SU-DHL-6 (cell line): ENCODE data around the gene TXNRD1.

Experiments used
- EZH2phosphoT487 ChIP-seq: fragments of 200-600 bp; sonication (generic), shearing (Covaris generic); conservative IDR thresholded peaks from 2 replicates; pipeline ENCODE4 v1.6.1; 2018; ENCODE audit warnings: mild to moderate bottlenecking, antibody characterized with exemption, low read length, moderate library complexity, mixed read lengths
- TF ChIP-seq, protein P1 (sequence below): fragments of 200-600 bp; sonication (generic); IDR thresholded peaks from one replicate; pipeline ENCODE4 v1.5.1; 2017; ENCODE audit warnings: antibody characterized with exemption, mild to moderate bottlenecking, low read length, moderate library complexity; ENCODE audit not compliant: insufficient read depth, poor library complexity, severe bottlenecking

DNA sequence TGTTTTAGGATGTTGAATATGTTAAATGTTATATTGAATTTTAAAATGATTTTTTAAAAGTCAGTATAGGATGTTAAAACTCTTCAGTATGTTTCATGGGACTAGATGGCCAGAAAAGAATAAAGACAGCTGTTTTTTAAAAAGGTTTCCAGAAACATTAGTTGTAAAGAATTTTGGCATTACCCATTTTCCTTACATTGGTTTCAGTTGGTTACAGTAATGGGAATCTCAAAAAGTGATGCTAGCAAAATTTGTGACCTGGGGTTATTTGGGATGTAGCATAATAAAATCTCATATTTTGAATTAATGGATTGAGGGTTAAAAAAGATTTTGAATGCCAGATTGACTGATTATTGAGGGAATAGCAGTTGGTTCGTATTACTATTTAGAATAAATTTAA is 113.2 kb downstream of the TXNRD1 start:
- TF ChIP-seq, protein P1, sequence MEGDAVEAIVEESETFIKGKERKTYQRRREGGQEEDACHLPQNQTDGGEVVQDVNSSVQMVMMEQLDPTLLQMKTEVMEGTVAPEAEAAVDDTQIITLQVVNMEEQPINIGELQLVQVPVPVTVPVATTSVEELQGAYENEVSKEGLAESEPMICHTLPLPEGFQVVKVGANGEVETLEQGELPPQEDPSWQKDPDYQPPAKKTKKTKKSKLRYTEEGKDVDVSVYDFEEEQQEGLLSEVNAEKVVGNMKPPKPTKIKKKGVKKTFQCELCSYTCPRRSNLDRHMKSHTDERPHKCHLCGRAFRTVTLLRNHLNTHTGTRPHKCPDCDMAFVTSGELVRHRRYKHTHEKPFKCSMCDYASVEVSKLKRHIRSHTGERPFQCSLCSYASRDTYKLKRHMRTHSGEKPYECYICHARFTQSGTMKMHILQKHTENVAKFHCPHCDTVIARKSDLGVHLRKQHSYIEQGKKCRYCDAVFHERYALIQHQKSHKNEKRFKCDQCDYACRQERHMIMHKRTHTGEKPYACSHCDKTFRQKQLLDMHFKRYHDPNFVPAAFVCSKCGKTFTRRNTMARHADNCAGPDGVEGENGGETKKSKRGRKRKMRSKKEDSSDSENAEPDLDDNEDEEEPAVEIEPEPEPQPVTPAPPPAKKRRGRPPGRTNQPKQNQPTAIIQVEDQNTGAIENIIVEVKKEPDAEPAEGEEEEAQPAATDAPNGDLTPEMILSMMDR, result no peak
- no peak for TF ChIP-seq EZH2phosphoT487
